ENCODE measurements around the gene EMP2.

GRCh38 chr16:10539793-10540192 is 40.6 kb downstream of the EMP2 start:
- TF ChIP-seq CTCF (IDR thresholded peaks at IDR 0.05; ENCODE audit: low read depth, low read length) (no peak), EZH2phosphoT487 (IDR thresholded peaks at IDR 0.05; ENCODE audit: low read depth) (no peak)

All from OCI-LY3 (cell line).